Caki2 (cell line): ENCODE data around the gene ACSS3. TPM values are rescaled to one million over a fixed set of nuclear protein-coding genes. Genes with fewer than 3 reads are reported as not detected.
"Not testable (repeated sequence)": the region's sequence is repeated elsewhere in the genome, so short reads cannot be mapped to it uniquely, and the experiment has no call there.

ENCODE experiments used
- DNase-seq: peaks from one replicate; pipeline ENCODE4 v3.0.0-alpha.2; 2015; ENCODE audit warnings: low read depth
- in situ Hi-C: cut with HindIII; loops from 2 replicates; pipeline ENCODE4 v1.10.0; 2016; ENCODE audit warnings: low sequenced_read_pairs, low pct_unique_long_range_greater_than_20kb, mixed read lengths
- total RNA-seq: library from RNA; depleted of rRNA; stranded (reverse); fragments of >200 nt; shearing (Covaris generic); gene quantifications from 2 replicates; pipeline ENCODE4 v1.2.3, GENCODE V29; 2014; ENCODE audit warnings: low replicate concordance

The ACSS3 gene
- total RNA-seq, 1 experiment from 2014 or later, result not detected

DNA sequence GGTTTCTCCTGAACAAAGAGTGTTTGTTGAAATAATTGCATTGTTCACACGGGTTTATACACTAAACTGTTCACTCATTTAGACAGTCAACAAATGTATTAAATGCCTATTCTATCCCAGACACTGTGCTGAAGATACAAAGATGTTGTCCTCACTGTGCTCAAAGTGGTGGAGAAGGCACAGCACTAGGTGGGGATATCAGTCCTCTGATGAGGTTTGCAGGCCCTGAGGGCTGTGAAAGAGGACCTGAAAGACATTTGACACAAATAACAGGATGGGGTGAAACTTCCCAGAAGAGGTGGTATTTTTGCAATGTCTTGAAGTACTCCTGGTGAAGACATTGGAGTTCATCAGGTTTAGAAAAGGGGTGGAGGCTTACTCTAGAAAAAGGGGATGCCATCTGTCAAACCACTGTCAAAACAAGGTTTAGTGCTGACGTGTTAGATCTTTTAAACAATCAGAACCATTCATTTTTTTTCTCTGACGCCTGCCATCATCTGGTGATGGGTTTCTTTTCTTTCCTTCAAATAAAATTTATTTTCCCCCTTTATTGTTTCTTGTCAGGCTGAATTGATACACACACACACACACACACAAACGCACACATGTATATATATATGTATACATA is 69.5 kb downstream of the ACSS3 start:
- in situ Hi-C loops, result no loop called here
- DNase-seq, result no peak

DNA sequence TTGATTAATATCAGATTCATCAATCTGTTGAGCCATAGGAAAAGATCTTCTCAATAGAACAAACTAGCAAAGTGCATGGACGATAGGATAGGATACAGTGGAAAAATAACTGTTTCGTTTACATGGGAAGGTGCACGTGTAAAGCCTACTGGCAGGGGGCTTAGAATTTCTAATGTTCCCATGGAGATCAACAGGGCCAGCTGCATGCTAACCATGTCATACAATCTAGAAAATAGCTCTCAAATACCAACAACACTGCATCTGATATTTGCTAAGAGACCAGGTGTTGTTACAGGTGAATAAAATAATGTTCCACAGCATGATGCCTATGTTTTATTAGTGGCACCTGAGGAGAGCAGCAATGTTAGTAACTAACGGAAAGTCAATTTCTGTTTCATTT is 72.5 kb downstream of the ACSS3 start:
- in situ Hi-C loops, result no loop called here
- no peak for DNase-seq

DNA sequence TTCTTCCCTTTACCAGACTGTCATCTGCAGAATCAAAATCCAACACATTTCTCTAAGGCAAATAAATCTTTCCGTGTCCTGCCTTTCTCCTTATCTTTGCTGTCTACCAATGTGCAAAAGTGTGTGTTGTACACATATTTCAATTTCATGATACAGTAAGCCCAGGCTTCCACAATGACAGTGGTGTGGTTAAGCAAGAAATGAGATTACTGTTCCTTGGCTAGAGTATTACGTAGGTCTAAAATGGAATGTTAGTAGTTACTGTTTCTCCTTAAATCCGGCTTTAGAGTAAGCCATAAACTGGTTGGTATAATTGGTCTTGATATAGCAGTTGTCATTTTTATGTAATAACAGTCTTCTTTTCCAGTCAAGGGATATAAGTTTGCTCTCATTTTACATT is 82.0 kb downstream of the ACSS3 start:
- in situ Hi-C loops, result no loop called here

DNA sequence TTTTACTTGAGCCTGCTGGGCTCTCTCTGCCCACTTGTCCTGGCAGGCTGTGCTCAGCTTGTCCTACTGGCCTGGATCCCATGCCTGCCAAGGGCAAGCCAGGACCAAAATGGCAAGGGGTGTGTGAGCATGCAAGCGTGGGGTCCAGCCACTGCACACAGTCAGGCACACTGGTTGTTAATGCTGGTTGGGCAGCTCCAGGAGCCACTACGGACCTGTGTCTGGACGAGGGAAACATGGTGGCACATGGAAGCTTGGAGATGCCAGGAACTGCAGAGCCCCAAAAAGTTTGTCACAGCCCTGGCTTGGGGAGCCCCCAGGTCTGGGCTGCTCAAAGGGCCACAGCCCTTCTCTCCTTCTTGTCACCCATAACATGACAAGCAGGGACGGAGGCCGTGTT is 83.8 kb downstream of the ACSS3 start:
- in situ Hi-C loops, result no loop called here
- no peak for DNase-seq

More for the DNA sequence above, 82.0 kb downstream of the ACSS3 start:
- DNase-seq, result no peak

DNA sequence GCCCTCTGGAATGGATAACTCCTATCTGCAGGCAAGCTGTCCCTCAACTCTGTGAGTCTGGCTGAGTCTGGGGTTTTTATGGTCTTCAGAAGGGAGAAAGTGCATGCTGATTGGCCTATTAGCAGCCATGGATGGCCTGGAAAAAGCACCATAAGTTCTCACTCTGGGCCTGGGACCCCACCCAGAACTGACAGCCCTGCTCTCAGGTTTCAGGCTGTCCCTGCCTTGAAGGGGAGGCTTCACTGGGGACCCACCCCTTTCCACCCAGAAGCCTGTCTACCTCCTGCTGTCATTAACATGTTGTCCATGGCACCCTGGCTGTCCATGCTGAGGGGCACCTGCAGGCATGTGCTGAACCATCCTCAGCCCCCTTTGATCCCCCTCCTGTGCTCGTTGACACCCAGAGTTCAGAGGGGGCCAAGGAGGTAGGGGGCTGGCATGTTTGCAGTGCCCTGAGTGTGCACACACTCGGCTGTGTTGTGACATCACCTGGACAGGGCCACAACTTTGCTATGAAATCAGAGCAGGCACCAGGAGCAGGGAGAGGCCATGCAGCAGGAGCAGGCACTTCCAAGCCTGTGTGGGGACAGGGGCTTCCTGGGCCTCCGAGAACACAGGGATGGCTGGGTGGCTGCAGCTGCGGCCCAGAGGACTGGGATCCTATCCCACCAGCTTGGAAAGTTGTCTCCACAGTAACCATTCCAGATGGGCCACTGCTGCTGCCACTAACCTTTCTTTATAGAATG is 84.7 kb downstream of the ACSS3 start:
- no peak for DNase-seq
- in situ Hi-C loops, result no loop called here

DNA sequence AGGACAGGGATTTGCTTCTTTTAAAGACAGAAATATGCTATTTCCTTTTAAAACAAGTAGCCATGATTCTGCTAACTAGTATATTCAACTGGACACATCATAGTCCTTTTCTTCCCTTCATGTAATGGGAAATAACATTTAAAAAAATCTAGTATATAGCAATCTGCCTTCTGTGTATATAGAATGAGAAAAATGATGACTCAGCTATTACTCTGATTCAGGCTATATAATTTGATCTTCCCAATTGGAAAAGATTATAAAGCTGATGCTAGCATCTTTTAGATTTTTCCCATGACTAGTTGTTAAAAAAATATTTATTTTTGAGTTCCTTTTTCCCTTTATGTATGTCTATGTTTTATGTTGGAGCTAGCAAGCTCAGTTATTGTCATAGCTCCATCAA is 86.9 kb downstream of the ACSS3 start:
- DNase-seq, result no peak
- in situ Hi-C loops, result no loop called here

DNA sequence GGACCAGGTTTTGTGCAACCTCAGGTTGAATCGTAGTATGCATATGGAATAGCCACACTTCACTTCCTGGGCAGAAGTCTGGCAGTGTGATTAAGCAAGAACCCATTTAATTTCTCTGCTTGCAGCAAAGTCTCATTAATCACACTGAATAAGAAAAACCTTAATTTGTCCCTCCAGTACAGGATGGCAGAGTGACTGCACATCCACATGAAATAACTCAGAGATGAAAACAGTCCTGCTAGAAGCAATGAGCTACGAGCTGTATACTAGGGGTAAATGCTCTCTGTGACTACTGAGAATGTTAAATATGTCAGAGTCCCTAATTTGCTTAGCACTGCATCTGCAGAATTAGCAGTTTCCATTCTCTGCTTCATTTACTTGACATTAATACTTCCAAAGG is 88.9 kb downstream of the ACSS3 start:
- in situ Hi-C loops, result no loop called here

DNA sequence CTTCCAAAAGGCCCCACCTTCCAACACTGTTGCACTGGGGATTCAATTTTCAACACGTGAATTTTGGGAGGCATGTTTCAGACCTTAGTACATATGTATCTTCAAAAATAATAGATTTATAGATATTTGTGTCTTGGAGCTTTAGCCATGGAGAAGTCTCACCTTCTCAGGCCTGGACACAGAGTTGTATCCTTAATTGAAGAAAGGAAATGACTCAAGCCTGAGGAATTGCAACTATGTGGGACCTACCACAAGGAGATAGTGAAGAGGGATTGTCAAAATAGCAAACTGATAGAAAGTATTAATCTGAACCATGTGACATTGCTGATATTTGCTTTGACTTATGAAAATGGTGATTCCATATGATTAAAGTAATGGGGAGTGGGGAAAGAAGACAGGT is 89.8 kb downstream of the ACSS3 start:
- in situ Hi-C loops, result no loop called here
- peak; percentile 25 for DNase-seq

More for the DNA sequence above, 88.9 kb downstream of the ACSS3 start:
- no peak for DNase-seq

DNA sequence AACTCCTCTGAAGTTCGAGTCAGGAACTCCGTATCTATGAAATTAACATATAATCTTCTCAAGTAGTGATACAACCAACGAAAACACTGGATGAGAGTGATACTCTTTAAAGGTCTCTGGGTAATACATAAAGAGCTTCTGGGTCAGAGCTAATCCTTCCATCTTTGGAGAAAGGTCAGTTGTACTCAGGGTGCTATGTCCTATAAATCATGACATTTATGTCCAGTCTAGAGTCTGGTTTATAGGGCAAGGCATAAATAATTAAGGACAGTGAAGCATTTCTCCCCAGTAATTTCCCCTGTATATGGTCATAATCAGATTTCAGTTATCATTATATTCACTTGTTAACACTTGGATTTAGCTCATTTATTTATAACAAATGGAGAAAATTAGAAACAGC is 90.6 kb downstream of the ACSS3 start:
- in situ Hi-C loops, result no loop called here

DNA sequence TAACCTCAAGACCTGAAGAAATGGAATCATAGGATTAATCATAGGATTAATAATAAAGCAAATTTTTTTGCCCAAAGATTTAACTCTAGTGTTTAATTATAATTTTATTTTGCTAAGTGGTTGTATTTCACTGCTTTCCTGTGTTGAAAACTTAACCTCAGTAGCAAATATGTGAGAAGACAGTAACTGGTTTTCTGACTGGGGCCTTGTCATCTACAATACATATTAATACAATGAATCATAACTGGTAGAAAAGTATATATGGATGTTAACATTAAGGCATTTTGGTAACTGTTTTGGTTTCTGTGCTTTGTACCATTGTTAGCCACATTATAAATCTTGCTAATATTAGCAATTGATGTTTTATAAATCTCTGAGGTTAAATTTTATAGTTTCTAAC is 92.2 kb downstream of the ACSS3 start:
- no peak for DNase-seq
- in situ Hi-C loops, result no loop called here

More for the DNA sequence above, 90.6 kb downstream of the ACSS3 start:
- DNase-seq, result no peak

DNA sequence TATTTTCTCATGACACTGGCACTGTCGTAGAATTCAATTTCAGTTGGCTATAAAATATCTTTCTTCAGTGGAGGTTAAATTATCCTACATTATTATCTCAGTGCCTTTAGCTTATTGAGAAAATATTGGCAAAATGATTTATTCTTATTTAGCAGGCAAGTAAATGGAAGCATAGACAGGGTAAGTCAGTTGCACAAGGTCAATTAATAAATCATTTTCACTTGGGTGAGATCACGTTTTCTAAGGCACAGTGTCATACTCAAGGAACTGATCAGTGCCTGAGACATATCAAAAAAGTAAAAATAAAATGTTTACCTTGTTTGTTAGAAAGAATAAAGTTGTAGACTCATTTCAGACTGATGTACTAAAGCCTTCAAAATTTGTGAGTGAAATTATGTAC is 95.0 kb downstream of the ACSS3 start:
- DNase-seq, result no peak
- in situ Hi-C loops, result no loop called here

DNA sequence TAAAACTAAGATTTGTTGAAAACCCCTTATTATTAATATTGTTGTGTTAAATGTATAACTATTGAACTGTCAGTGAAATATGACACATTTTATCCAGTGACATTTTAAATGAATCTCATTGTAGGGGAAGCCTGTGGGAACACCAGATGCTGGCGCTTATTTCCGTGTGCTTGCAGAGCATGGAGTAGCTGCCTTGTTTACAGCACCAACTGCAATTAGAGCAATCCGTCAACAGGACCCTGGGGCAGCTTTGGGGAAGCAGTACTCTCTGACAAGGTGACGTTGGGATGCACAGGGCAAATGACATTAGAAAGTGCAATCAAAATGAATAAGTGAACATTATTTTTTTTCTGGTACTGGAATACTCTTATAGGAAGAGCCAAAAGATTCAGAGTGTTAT is 96.8 kb downstream of the ACSS3 start:
- in situ Hi-C loops, result no loop called here
- DNase-seq, result no peak

DNA sequence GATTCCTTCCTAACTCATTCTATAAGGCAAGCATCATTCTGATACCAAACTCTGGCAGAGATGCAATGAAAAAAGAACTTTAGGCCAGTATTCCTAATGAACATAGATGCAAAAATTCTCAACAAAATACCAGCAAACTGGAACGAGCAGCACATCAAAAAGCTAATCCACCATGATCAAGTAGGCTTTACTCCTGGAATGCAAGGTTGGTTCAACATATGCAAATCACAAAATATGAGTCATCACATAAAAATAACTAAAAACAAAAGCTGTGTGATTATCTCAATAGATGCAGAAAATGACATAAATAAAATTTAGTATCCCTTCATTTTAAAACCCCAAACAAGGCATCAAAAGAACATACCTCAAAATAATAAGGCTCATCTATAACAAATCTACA is 98.9 kb downstream of the ACSS3 start:
- DNase-seq, result no peak
- in situ Hi-C loops, result no loop called here

DNA sequence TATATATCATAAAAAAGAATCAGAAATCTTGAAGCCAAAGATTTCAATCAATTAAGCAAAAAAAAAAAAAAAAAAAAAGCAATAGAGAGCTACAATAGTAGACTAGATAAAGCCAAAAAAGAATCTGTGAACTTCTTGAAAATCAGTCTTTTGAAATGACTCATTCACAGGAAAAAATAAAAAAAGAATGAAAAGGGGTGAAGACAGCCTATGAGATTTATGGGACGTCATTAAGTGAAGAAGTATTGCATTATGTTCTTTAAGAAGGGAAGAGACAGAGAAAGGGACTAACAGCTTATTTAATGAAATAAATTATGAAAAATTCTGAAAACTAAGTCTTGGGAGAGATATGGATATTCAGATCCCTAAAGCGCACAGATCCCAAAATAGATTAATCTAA is 103.8 kb downstream of the ACSS3 start:
- in situ Hi-C loops, result no loop called here

DNA sequence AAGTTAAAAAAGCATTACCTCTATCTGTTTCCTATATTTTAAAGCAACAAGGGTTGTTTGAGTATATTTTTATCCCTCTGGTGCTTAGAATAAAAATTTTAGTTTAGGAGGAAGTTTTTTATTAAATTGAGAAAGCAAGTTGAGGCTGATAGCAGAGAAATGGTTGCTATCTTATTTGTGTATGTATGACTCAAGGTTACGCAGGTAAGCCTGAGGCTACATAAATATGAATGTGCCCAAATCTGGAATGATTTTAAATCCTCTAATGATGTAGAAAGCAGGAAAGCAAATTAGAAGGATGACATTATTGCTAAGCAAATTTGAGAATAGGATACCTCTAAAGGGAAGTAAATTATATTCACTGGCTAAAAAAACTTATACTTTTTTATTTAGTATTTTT is 109.8 kb downstream of the ACSS3 start:
- in situ Hi-C loops, result no loop called here
- DNase-seq, result no peak

More for the DNA sequence above, 103.8 kb downstream of the ACSS3 start:
- DNase-seq, result no peak

DNA sequence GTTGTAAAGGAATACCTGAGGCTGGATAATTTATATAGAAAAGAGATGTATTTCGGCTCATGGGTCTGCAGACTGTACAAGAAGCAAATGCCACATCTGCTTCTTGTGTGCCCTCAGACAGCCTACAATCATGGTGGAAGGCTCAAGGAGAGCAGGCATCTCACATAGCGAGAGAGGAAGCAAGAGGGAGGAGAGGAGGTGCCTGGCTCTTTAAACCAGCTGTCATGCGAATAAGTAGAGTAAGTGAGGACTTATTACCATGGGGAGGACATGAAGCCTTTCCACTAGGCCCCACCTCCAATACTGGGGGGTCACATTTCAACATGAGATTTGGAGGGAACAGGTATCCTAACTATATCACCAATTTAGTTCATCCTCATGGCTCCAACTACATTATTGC is 118.7 kb downstream of the ACSS3 start:
- DNase-seq, result no peak
- in situ Hi-C loops, result no loop called here

DNA sequence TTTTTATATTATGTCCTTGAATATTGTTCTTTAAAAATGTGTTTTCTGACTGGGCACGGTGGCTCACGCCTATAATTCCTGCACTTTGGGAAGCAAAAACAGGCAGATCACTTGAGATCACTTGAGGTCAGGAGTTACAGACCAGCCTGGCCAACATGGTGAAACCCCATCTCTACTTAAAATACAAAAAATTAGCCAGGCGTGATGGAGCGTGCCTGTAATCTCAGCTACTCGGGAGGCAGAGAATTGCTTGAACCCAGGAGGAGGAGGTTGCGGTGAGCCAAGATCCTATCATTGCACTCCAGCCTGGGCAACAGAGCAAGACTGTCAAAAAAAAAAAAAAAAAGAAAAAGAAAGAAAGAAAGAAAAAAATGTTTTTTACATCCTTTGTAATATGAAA is 122.7 kb downstream of the ACSS3 start:
- in situ Hi-C loops, result not testable (repeated sequence)
- DNase-seq, result peak; percentile 28

DNA sequence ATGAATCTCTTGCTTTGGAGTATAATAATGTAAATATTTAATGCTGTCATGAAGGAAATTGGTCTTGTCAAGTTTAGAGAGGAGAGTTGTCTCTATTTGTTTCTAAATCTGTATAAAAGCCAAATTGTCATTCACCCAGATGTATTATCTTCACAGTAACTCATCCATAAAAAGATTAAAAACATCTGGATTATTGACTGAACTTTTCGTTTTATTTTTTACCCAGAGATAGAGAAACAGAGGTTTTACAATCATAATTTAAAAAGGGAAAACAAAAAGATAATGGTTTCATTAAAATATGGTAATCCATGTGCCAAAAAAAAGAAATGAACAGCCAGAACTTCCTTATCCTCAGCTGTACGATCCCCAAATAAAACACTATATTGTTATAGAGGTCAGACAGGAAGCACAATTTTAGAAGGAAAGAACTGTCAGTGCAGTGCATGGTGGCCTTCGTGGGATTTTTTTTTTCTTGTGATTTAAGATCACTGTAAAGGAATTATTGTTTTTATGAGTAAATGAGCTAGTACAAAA is 125.9 kb downstream of the ACSS3 start:
- DNase-seq, result no peak
- in situ Hi-C loops, result no loop called here

DNA sequence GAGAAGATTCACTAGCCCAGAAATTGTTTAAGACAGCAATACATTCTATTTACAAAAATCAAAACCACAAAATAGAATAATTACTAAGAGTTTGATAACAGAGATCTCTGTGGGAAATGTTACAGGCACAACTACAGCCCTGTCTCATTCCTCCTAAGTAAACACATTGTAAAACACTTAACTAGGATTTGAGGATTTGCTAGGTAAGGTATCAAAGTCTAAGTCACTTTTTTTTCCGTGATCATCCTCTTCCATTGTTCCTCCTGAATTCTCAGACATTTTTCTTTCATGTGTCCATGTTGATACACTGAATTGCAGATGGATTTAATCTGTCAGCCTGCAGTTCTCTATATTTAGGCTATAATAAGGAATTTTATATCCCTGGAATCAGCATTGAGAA is 127.5 kb downstream of the ACSS3 start:
- in situ Hi-C loops, result no loop called here
- DNase-seq, result no peak

DNA sequence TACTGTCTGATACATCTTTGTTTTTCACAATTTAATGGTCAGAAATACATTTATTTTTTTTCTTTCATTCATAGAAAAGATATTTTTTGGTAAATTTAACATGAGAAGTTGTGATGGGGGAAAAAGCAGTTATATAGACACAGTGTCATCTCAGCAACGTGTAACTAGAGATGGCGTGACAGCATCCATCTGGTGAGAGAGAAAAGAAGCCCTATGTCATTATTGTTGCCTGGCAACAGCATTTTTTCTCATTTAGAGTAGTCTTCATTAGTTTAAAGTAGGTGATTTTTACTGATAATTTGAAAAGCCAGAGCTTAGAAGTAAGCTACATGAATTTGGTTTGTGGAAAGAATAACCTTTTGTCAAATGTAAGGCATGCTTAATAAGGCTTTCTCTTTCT is 128.6 kb downstream of the ACSS3 start:
- in situ Hi-C loops, result no loop called here
- no peak for DNase-seq
